HG02943 (cell line): ENCODE results near the gene POTEB2.
"Not testable (repeated sequence)": the region's sequence is repeated elsewhere in the genome, so short reads cannot be mapped to it uniquely, and the experiment has no call there.

ENCODE experiments used
- ATAC-seq: cut with Tn5 transposase; IDR thresholded peaks from one replicate; pipeline ENCODE4 v1.9.1; 2021; ENCODE audit warnings: mild to moderate bottlenecking, low read depth, moderate library complexity; ENCODE audit not compliant: unreplicated experiment

Gene POTEB2

GRCh38 chr15:20866214-20866613 is at the start of gene POTEB2:
Gene POTEB2 (minus strand): TSS chr15:20866314. CDS start chr15:20866281, 33 bp downstream.
- ATAC-seq, result not testable (repeated sequence)

DNA sequence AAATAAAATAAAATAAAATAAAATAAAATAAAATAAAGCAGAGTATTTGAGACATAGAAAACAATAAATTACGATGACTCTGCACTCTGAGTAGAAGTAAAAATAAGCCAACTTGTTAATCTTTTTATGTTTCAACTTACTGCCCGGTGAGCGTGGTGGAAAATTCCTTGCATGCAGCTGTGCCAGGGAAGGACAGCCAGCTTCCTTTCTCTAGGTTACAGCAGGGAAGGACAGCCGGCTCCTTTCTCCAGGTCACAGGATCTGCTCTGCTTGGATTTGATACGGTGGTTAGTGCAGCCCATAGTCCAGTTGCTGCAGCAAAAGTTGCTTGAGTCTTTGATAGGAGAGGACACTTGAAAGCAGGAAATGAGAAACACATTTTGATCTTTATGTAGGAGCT is 13.8 kb upstream of the POTEB2 start:
- not testable (repeated sequence) for ATAC-seq

DNA sequence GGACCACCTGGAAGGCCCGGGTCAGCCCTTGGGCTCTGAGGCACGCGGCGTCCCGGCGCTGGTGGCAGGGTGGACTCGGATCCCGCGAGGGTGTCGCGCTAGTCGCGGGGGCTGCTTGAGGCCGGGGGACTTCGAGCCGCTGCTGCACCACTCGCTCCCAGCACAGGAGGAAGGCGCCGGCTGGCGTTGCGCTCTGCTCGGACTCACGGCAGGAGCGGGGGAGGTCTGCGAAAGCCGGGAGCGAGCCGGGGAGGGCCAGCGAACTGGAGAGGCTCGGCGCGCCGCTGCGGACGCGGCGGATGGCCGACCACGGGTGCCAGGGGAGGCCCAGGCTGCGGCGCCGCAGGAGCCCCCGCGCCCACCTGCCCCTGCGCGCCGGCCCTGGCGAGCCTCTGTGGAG is 12.3 kb upstream of the POTEB2 start:
- not testable (repeated sequence) for ATAC-seq

DNA sequence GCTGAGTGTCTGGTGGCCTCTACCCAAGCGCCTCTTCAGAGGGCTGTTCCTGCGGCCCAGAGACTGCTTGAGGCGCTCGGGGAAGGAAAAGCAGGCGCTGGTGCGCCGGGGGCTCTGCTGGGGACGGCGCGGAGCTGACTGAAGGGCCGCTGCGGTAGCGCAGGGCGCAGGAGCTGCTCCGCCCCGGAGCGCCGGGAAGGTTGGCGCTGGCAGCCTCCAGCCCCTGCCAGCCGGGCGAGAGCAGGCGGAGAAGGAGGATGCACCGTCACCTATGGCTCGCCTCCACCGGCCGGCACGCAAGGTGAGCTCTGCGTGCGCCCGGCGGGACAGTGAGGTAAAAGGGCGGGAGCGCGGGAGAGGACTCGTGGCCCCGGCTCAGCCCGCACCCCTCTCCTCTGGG is 11.7 kb upstream of the POTEB2 start:
- ATAC-seq, result not testable (repeated sequence)
